ENCODE data around the gene SLX9.

- no peak for TF ChIP-seq CTCF (IDR thresholded peaks at IDR 0.05)
- no peak for TF ChIP-seq POLR2A (IDR thresholded peaks at IDR 0.05)
Measured at GRCh38 chr21:44977616-44978340, 37.9 kb downstream of the SLX9 start.

All from uterus (tissue), 2 donors.